H1 (cell line): ENCODE measurements around the gene RNF114.

Experiments used
- CBX8 ChIP-seq: fragments of 300-800, 300-1000 bp; sonication (generic); IDR thresholded peaks from 2 replicates; pipeline ENCODE4 v1.7.1; 2016; ENCODE audit warnings: low read depth, low read length, borderline replicate concordance
- CREB1 ChIP-seq: IDR thresholded peaks from 2 replicates; pipeline ENCODE4 v1.6.1; 2012; ENCODE audit warnings: inconsistent platforms
- CTCF ChIP-seq, 3 experiments: IDR thresholded peaks; 1 replicate in 2 of 3; 2 replicates in 1 of 3; pipeline versions ENCODE4 v1.5.1 to v1.6.1; 2011; ENCODE audit warnings: low read length in 3 of 3, mild to moderate bottlenecking in 3 of 3, inconsistent platforms in 2 of 3, low read depth in 1 of 3, moderate library complexity in 1 of 3; ENCODE audit not compliant: insufficient read depth in 1 of 3; ENCODE audit errors: control extremely low read depth in 1 of 3
- EZH2 ChIP-seq: fragments of 200-600 bp; sonication (generic); IDR thresholded peaks from 2 replicates; pipeline ENCODE4 v1.7.1; 2012; ENCODE audit warnings: low read depth, mild to moderate bottlenecking, moderate library complexity, low read length, inconsistent platforms; ENCODE audit not compliant: severe bottlenecking
- GABPA ChIP-seq: IDR thresholded peaks from 2 replicates; pipeline ENCODE4 v1.6.1; 2011; ENCODE audit warnings: mild to moderate bottlenecking, low read length, moderate library complexity, borderline replicate concordance; ENCODE audit not compliant: insufficient read depth
- JUN ChIP-seq: IDR thresholded peaks from 2 replicates; pipeline ENCODE4 v1.6.1; 2011; ENCODE audit warnings: low read depth, mild to moderate bottlenecking, improper control_type of control experiment, low read length
- JUND ChIP-seq: IDR thresholded peaks from 2 replicates; pipeline ENCODE4 v1.6.1; 2011; ENCODE audit warnings: mild to moderate bottlenecking, improper control_type of control experiment, low read length
- KDM1A ChIP-seq: fragments of 200-600, 300-600 bp; sonication (generic); IDR thresholded peaks from 2 replicates; pipeline ENCODE4 v1.7.1; 2016; ENCODE audit warnings: mild to moderate bottlenecking, low read length, borderline replicate concordance
- MAFK ChIP-seq: IDR thresholded peaks from 2 replicates; pipeline ENCODE4 v1.6.1; 2012; ENCODE audit warnings: low read depth, mild to moderate bottlenecking, improper control_type of control experiment, low read length
- POLR2A ChIP-seq, 2 experiments: IDR thresholded peaks; 1 replicate in 1 of 2; 2 replicates in 1 of 2; pipeline ENCODE4 v1.6.1; 2011; ENCODE audit warnings: low read depth in 2 of 2, low read length in 2 of 2, mild to moderate bottlenecking in 2 of 2; ENCODE audit errors: control extremely low read depth in 1 of 2
- SP2 ChIP-seq: IDR thresholded peaks from 2 replicates; pipeline ENCODE4 v1.6.1; 2012; ENCODE audit warnings: mild to moderate bottlenecking, low read length, inconsistent platforms
- TAF1 ChIP-seq: IDR thresholded peaks from 2 replicates; pipeline ENCODE4 v1.6.1; 2011; ENCODE audit warnings: mild to moderate bottlenecking, low read depth, low read length
- TF ChIP-seq, protein P1 (sequence below): IDR thresholded peaks from 2 replicates; pipeline ENCODE4 v1.6.1; 2012; ENCODE audit warnings: low read length, inconsistent platforms

DNA sequence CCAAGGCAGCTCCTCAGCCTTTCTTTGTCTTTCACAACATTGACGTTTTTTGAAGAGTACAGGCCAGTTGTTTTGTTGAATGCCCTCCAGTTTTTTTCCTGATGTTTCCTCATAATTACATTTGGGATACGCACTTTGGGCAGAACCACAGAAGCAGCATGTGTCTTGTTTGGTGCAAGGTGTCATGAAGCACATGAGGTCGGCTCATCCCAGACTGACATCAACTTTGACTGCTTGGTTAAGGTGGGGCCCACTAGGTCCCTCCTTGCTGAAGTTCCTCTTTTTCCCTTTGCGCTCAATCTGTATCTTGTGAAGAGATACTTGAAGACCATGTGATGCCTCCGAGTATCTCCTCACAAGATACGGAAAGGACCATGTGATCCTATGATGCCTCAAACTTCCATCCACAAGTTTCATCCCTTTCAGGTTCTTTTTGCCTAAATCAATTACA is 57.1 kb downstream of the RNF114 start:
- no peak for TF ChIP-seq MAFK
- no peak for TF ChIP-seq CTCF (IDR thresholded peaks at IDR 0.05; ENCODE audit: control extremely low read depth in 1 of 3, insufficient read depth in 1 of 3, low read depth in 1 of 3, low read length in 3 of 3)
- no peak for TF ChIP-seq EZH2
- TF ChIP-seq CREB1 = no peak
- no peak for TF ChIP-seq JUN
- no peak for TF ChIP-seq POLR2A (IDR thresholded peaks at IDR 0.05; ENCODE audit: control extremely low read depth in 1 of 2, low read depth in 2 of 2, low read length in 2 of 2)
- TF ChIP-seq SP2 = no peak
- TF ChIP-seq CBX8 = no peak
- no peak for TF ChIP-seq JUND
- TF ChIP-seq, protein P1, sequence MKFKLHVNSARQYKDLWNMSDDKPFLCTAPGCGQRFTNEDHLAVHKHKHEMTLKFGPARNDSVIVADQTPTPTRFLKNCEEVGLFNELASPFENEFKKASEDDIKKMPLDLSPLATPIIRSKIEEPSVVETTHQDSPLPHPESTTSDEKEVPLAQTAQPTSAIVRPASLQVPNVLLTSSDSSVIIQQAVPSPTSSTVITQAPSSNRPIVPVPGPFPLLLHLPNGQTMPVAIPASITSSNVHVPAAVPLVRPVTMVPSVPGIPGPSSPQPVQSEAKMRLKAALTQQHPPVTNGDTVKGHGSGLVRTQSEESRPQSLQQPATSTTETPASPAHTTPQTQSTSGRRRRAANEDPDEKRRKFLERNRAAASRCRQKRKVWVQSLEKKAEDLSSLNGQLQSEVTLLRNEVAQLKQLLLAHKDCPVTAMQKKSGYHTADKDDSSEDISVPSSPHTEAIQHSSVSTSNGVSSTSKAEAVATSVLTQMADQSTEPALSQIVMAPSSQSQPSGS = no peak
- no peak for TF ChIP-seq TAF1
- no peak for TF ChIP-seq KDM1A
- no peak for TF ChIP-seq GABPA
